Gastroesophageal sphincter (tissue), 3 donors: ENCODE results near the gene ABL2.

Experiments
- CTCF ChIP-seq, 4 experiments: fragments of 200-600 bp in 2 of 4; fragments of 450-650 bp in 2 of 4; sonication (generic) in 1 of 4; IDR thresholded peaks; one replicate each; pipeline ENCODE4 v1.5.1; 2017 to 2019; ENCODE audit warnings: antibody characterized with exemption in 4 of 4, mild to moderate bottlenecking in 2 of 4, moderate library complexity in 2 of 4
- EP300 ChIP-seq: sonication (generic); formaldehyde crosslinking; IDR thresholded peaks from one replicate; pipeline ENCODE4 v1.6.1; 2017; ENCODE audit warnings: antibody characterized with exemption, mild to moderate bottlenecking
- POLR2A ChIP-seq, 2 donors: fragments of 450-650 bp; IDR thresholded peaks; one replicate each; pipeline ENCODE4 v1.6.1; 2017; ENCODE audit warnings: antibody characterized with exemption in 2 of 2, mild to moderate bottlenecking in 2 of 2, moderate library complexity in 1 of 2
- POLR2AphosphoS5 ChIP-seq: sonication (generic); formaldehyde crosslinking; IDR thresholded peaks from one replicate; pipeline ENCODE4 v1.6.1; 2017; ENCODE audit warnings: antibody characterized with exemption

DNA sequence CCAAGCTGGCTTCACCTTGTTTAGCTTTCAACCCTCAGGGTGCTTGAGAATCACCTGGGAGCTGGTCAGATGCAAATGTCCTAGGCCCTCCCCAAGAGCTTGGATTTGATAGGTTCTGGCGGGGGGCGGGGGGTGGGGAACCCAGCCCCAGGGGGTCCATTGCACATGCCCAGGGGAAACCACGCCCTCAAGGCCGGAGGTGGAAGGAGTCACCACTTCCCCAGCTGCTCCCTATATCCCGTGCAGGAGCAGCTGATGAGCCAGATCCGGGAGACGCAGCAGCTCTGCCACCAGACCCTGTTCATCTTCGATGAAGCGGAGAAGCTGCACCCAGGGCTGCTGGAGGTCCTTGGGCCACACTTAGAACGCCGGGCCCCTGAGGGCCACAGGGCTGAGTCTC is 141.8 kb downstream of the ABL2 start:
- TF ChIP-seq POLR2AphosphoS5 (no peak), CTCF (IDR thresholded peaks at IDR 0.05) (no peak), EP300 (no peak), POLR2A (IDR thresholded peaks at IDR 0.05) (no peak)
